Prostate gland (tissue), 2 donors: Measurements from ENCODE around the gene DDX49.

Experiments
- CTCF ChIP-seq, 4 experiments: fragments of 200-600 bp in 2 of 4; fragments of 450-650 bp in 2 of 4; sonication (generic) in 2 of 4; IDR thresholded peaks; 1 replicate in 3 of 4; 2 replicates in 1 of 4; pipeline ENCODE4 v1.5.1; 2016 to 2019; ENCODE audit warnings: antibody characterized with exemption in 4 of 4, mild to moderate bottlenecking in 2 of 4, moderate library complexity in 2 of 4
- POLR2A ChIP-seq: fragments of 450-650 bp; IDR thresholded peaks from one replicate; pipeline ENCODE4 v1.6.1; 2016; ENCODE audit warnings: antibody characterized with exemption, mild to moderate bottlenecking
- POLR2AphosphoS5 ChIP-seq: sonication (generic); formaldehyde crosslinking; IDR thresholded peaks from one replicate; pipeline ENCODE4 v1.6.1; 2017; ENCODE audit warnings: antibody characterized with exemption

GRCh38 chr19:18946335-18946734, 26.8 kb downstream of the DDX49 start:
- TF ChIP-seq CTCF (IDR thresholded peaks at IDR 0.05) = no peak
- no peak for TF ChIP-seq POLR2A
- TF ChIP-seq POLR2AphosphoS5 = no peak
